Right renal cortex interstitium (tissue), 3 donors: ENCODE measurements around the gene ARHGEF7. TPM values are rescaled to one million over a fixed set of nuclear protein-coding genes. Genes with fewer than 3 reads are reported as not detected.
"Not testable (repeated sequence)": the region's sequence is repeated elsewhere in the genome, so short reads cannot be mapped to it uniquely, and the experiment has no call there.

Source experiments
- DNase-seq, 3 donors: peaks; one replicate each; pipeline ENCODE4 v3.0.0-alpha.2; 2013; ENCODE audit warnings: low read depth in 3 of 3, low spot score in 2 of 3
- polyA plus RNA-seq, 3 donors: library from polyadenylated mRNA; unstranded; fragments of 120-200 nt; gene quantifications; one replicate each; pipeline ENCODE4 v1.2.1, GENCODE V29; 2013; ENCODE audit not compliant: insufficient read length in 3 of 3

ARHGEF7 gene
- polyA plus RNA-seq, 3 donors = 56.1 to 66.4 (median 61.8) TPM

DNA sequence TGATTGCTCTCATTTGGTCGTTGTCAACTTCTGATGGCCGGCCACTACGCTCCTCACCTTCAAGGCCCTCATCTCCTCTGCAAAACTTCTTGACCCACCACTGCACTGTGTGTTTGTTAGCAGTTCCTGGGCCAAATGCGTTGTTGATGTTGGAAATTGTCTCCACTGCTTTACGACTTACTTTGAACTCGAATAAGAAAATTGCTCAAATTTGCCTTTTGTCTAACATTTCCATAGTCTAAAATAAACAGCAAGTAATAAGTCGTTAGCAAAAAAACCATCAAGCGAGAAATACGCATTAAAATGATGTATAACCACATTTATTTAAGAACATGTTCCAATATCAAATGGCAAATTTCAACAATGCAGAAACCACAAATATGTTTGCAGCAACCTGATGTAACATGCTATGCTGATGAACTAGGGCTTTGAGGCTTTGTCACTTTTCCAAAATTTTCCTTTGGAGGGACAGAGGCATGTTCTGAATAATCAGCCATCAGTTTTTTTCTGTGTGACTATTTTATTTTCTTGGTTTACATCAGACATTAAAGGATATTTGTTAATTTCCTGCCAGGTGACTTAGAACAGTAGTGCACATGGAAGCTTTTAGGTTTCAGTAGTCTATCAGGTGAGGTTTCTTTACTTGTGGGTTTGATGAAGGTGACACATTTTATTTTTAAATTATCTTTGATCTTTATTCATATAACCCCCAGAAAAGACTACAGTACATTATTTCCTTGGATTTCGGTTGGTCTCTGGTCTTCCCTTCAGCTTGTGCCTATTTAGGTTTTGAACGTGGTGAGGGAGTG is 130.7 kb downstream of the ARHGEF7 start:
- peak; percentile 23 to 33 (median 30) for DNase-seq

DNA sequence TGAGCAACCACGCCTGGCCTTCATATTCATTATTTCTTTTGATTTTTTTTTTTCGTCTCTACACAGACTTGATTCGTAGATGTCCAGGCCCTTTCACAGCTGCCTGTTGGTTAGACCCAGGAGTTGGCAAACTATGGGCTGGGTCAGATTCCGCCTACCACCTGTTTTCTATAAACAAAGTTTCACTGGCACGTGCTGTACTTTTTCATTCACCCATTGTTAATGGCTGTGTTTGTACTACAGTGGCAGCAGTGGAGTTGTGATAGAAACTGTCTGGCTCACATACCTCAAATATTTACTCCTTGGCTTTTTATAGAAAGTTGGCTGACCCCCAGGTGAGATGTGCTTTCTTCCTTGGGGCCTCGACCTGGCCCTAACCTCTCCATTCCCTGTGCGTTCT is 132.4 kb downstream of the ARHGEF7 start:
- DNase-seq = no peak

DNA sequence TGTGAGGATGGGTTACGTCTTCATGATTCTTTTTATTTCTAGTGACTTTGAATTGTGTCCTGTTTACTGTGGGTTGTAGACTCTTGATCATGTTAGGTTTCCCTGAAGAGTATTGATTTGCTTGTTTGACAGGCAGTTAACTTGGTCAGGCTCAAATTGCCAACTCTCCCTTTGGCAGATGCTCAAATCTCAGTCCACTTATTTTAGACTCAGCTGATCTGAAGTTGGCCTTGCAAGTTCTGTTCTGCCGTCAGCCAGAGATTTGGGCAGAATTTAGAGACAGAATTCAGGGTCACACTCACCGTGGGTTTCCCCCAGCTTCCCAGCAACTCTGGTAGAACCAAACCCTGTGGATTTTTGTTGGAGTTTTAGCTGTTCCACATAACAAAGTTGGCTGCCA is 133.7 kb downstream of the ARHGEF7 start:
- DNase-seq = no peak

DNA sequence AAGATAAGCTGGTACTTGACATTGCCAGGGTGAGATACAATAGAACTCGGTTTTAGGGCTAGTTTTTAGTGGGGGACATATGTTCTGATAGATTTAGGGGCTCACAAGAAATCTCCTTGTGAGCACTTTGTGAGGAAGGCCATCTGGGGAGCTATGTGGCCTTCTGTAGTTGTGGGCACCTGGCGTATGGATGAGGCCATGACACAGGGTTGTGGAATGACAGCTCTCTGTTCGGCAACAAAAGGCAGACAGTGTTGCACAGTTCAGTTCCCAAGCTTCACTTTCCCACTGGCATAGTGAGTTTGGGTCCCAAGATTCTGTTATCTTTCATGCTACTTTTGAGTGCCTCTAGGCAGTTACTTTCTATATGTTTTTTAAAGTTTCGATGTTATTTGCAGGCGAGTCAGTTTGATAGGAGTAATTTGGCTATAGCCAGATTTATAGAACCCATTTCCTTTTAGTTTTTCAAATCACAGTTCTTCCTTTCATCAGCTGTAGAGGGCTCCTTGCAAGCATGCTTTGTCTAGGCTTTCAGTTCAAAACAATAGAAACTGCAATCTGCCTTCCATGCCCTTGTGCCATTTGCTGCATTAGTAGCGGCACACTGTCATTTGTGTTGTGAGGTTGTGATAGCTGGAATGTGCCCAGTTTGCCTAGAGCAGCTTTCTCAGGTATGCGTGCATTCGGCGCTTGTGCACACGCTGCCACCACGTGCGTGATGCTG is 134.7 kb downstream of the ARHGEF7 start:
- no peak for DNase-seq

DNA sequence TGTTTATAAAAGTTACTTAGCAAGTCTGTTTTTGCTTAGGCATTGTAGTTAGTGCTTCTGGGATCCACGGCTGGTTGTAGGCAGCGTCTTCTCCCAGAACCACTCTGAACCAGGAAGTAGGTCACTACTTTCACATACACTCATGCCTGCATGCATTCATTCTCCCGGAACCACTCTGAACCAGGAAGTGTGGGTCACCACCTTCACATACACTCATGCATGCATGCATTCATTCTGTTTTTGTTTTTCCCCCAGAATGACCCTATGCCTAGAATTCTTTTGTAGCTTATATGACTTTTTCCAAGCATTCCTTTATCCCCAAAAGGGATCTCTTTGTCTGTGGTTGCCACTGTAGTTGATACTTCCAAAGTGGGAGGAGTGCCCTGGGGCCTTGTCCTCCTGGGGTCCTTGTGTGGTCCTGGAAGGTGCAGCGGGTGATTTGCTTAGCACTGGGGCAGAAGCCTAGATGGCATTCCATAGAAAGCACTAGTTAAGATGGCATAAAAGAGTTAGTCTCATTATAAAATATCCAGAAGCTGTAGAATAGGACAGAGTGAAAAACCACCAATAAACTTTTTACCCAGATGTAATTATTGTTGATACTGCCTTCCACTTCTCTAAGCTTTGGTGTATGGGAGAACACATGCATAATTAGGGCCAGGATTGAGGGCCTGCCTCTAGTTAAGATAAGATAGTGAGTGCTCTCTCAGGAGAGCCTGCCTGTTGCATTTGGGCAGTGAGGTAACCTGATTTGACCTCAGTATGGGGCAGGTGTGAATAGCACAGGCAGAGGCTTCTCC is 136.7 kb downstream of the ARHGEF7 start:
- no peak for DNase-seq

DNA sequence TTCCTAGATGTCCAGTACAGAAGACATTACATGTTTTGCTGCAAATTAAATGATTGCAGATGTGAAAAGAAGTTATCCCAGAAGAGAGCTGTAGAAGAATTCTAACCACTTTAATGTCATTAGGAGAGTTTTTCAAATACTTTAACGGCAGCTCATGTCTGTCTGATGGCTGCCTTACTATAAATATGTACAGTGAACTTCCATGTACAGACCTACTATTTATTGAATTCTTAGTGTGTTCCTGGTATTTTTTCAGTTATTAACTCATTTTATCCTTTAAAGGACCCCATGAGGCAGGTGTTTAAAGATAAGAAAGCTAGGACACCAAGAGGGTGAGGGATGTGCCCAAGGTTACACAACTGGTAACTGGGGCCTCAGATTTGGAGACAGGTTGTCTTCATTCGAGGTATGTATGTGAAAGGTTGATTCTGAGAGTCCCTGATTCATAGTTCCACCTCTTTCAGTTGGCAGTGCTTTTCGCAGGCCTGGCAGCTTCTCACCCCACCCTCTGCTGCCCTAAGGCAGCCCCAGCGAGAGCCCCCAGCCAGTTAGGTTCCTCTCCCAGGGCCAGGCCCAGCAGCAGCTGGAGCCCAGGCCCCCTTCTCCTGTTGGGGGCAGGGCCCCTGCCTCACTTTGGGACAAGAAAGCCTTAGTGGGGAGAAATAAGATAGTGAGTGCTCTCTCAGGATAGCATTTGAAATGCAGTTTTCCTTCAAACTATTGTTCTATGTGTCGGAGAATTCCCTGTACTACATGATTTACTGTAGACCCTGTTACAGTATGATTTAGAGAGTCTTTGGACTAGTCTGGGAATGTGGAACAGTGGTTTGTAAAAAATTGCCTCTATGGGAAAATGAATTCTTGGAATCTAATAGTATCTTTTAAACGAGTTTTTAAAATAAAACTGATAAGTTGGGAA is 137.6 kb downstream of the ARHGEF7 start:
- DNase-seq = no peak

DNA sequence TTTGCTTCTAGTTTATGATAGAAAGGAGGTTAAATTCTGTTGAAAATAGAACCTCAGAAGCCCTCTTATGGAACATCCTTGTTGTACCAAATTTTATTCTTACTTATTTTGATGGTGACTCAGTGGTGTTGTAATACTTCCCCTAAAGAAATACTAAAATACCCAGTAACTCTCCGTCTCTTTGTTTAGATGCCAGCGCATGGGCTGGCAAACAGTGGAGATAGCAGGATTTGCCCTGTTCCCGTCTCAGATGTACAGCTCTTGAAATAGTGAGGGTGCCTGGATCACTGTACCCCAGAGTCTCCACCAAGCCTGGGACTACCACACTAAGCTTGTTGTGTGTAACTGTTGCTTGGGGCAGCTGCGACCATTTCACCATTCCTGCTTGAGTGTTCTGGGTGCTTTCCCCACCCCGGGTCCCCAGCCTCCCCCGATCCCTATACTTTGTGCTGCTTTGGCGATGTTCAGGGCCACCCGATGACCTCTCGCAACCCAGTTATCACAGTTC is 138.3 kb downstream of the ARHGEF7 start:
- DNase-seq = no peak

DNA sequence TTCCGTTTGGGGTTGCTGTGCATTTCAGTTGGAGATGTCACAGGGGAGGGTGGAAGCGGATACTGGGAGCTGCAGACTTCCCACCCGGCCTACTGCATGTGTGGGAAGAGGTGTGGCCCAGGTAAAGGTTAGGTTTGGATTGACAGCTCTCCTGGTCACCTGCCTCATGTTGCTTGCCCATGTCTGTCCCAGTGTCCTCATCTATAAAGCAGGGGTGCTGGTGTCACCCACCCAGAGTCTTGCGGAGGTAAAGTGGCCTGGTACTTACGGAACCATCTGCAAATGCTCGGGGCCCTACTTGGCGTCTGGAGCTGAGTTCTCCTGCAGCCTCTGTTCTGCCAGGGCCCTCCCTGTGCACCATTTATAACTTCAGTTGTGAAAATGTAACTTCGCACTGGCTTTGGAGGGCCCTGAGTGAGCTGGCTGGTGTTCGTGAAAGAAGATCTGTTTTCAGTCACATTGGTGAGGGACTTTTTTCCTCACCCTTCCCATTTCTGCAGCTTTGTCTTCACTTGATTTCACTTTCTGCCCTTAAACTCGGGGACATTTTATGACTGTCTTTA is 140.2 kb downstream of the ARHGEF7 start:
- DNase-seq = no peak

DNA sequence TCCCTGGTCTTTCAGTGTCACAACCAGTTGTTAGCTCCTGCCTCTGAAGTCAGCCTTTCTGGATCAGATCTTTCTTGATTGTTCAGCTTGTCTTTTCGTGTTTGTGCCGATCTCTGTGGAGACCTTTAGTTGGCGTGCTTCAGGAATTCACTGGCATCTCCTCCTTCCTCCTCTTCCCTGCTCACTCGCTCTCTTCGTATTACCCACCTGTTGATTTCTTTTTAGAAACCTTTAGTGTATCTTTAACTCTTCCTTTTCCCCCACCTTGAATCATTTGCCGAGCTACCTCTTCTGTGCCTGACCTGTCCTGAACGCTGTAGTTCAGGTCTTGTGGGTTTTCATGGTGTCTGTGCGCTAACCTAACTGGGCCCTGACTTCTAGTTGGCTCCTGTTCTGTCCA is 141.3 kb downstream of the ARHGEF7 start:
- DNase-seq = no peak

DNA sequence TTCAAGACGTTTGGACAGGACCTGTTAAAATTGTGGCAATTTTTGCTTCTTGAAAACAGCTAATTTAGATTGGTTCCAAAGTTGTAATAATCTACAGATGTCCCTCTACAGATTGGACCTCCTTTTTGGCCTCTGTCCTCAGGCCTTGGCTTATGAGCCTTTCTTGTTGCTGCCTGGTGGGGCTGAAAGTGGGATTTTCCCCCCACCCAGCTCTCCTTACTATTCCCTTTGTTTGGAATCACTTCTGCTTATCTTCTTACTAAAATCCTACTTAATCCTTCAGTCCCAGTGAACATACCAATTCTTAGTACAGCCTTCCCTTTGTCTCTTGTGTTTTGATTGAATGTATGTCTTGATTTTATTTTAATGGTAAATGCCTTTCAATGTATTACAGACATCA is 141.8 kb downstream of the ARHGEF7 start:
- DNase-seq = no peak

DNA sequence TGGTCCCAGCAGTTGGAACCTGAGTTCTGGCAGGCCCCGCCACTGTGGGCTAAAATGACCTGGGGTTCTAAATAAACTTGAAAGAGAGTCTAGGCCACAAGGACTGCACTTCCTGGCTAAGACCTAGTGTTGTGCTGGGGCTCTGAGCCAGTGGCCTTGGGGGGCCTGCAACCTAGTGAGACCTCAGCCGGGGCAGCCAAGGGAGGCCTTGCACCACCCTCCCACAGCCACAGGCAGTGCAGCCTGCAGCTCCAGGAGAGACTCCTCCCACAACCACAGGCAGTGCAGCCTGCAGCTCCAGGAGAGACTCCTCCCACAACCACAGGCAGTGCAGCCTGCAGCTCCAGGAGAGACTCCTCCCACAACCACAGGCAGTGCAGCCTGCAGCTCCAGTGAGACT is 142.8 kb downstream of the ARHGEF7 start:
- not testable (repeated sequence) for DNase-seq

DNA sequence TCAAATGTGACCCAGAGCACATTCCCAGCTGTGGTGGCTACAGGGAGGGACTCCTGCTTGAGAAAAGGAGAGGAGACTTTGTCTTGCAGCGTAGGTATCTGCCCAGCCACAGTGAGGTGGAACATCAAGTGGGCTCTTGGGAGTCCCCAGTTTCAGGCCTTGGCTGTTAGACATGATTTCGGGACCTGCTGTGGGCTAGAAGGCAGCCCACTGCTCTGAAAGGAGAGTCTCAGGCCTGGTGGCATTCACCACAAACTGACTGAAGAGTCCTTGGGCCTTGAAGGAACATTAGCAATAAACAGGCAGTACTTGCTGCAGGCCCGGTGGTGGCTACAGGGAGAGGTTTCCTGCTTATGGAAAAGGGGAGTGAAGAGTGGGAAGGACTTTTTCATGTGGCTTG is 143.5 kb downstream of the ARHGEF7 start:
- no peak for DNase-seq

DNA sequence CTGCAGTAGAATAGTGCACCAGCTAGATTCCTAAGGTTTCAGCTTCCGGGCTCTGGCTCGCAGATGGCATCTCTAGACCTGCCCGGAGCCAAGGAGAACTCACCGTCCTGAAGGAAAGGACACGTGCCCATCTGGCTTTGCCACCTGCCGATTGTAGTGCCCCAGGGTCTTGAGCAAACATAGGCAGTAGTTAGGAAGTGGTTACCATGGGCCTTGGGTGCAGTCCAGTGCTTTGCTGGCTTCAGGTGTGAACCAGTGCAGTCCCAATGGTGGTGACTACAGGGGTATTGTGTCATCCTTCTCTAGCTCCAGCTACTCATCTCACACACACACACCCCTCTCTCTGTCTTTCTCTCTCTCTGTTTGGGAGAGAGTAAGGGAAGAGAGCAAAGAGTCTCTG is 143.9 kb downstream of the ARHGEF7 start:
- DNase-seq = no peak

DNA sequence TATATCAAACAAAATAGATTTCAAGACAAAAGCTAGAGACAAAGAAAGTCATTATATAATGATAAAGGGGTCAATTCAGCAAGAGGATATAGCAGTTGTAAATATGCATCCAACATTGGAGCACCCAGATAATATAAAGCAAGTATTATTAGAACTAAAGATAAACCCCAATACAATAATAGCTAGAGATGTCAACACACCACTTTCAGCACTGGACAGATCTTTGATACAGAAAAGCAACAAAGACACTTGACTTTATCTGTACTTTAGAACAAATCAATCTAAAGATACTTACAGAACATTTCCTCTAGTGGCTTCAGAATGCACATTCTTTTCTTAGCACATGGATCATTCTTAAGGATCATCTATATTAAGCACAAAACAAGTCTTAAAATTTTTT is 146.2 kb downstream of the ARHGEF7 start:
- no peak for DNase-seq

DNA sequence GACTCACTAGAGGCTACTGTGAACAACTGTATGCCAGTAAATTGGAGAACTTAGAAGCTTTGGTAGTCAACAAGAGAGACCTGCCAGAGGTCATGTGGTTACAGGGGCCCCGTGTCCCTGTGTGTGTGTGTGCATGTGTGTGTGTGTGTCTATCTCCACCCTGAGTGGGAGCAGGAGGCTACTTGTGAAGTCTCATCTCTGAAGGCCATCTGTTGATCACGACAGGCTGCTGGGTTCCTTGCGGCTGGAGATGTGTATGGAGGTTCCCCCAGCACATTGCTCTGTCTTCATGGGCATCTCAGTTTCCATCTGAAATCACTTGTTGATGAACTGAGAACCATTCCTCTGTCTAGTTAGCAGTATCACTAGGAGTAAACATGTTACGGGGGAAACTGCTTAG is 147.2 kb downstream of the ARHGEF7 start:
- no peak for DNase-seq

DNA sequence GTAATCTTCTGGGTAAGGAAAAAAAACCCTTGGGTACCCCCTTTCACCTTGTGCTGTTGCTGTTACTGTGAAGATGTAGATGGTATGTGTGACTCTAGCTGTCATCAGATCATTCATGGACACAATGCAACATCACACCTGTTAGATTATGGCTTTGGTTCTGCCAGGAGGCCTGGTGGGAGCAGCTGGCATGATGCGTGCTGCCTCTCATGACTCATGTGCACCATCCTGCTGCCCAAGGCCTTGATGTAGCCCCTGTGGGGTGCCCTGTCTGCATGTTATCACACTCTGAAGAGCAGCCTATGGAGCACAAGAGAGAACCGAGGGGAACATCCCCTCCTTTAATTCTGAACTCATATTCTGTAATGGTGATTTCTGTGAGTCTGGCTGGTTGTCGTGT is 147.6 kb downstream of the ARHGEF7 start:
- no peak for DNase-seq

DNA sequence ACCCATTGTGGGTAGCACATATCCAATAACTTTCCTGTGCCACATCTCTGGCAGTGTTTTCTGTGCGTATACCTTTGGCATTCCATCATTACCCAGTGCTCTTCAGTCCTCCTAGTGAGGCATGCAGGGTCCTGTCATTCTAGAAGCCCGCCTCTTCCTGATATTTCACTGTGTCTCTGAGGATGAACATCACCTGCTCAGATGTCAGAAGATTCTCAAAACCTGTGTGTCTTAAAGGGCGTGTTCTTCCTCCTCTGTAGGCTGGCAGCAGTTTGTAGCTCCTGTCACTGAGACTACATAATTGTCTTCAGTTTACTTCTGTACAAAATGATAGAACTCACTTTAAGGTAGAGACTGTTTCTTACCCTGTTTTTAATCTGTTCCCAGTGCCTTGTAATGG is 148.5 kb downstream of the ARHGEF7 start:
- DNase-seq = no peak

DNA sequence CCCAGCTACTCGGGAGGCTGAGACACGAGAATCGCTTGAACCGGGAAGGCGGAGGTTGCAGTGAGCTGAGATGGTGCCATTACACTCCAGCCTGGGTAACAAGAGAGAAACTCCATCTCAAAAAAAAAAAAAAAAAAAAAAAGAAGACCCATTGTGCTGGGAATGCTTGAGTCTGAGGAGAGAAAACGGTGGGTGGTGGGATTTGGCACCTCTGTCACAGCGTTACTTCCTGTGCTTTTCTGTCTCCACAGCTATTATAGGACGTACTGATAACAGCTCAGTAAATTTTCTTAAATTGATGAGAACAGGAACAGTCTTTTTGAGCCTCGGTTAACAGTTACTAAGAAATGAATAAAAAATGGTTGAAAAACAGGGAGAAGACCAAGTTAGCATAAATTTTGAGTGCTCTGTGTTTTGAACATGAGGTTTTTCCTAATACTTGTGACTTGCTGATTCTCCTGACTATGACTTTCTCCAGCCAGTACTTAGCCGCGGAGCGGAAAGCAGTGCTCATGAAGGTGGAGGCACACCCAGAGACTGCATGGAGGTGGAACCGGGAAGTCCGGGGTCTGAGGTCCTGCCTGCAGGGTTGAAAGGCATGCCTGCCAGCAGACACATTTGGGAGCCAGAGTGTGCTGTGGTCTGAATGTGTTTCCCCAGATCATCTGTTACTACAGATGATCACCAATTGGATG is 150.0 kb downstream of the ARHGEF7 start:
- no peak for DNase-seq

DNA sequence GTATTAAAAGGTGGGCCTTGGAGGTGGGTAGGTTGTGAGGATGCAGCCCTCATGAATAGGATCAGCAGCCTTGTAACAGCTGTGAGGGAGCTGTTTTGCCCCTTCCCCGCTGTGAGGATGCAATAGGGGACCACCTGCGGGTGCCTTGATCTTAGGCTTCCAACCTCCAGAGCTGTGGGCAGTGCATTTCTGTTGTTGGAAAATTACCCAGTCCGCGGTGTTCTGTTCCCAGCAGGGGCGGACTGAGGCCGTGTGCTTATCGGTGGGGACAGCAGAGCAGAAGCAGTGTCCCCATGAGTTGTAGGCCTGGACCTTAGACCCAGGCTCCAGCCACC is 150.6 kb downstream of the ARHGEF7 start:
- DNase-seq = no peak
